DMS153 (cell line): Measurements from ENCODE around the gene CNKSR2.

ENCODE experiments used
- DNase-seq: peaks from one replicate; lab custom pipeline; 2025; lab: John Stamatoyannopoulos, UW

Gene CNKSR2

DNA sequence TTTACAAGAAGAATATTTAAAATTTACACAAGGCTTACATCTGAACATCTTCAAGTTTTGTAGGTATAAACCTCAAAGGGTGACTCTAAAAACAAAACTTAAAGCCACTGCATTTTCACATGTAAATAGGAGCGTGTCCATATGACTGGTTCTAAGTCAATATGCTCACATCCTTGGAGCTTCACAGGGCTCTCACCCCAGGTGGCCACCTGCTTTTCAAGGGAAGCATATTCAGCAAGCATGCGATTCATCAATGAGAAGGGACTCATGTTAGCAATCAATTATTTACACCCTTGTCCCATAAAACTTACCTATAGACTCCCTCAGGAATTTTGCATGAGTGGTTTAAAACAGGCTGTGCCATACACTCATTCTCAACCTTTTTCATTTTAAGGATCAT is 301.7 kb downstream of the CNKSR2 start:
- DNase-seq = no peak

DNA sequence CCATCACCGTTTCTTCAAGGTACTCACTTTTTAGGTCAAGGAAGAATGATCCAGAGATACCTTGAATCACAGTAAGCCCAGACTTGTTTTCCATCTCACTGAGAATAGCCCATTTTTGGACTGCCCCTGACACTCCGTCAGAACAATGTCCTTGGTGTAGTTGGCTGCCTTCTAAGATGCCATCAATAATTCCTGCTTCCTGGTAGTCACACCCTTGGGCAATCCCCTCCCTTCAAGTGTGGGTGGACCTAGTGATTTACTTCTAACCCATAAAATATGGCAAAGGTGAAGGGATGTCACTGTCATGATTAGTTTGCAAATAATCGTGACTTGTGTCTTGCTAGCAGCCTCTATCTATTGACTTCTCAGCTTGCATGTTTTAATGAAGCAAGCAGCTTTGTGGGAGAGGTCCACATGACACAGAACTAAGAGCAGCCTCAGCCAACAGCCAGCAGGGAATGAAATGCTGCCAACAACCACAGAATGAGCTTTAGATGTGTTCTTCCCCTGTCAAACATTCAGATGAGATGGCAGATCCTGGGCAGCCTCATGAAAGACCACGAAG is 303.9 kb downstream of the CNKSR2 start:
- DNase-seq = no peak

- no peak for DNase-seq
Measured at GRCh38 chrX:21683941-21684340, 309.7 kb downstream of the CNKSR2 start.

- DNase-seq = no peak
Measured at GRCh38 chrX:21691512-21692018, 317.3 kb downstream of the CNKSR2 start.

DNA sequence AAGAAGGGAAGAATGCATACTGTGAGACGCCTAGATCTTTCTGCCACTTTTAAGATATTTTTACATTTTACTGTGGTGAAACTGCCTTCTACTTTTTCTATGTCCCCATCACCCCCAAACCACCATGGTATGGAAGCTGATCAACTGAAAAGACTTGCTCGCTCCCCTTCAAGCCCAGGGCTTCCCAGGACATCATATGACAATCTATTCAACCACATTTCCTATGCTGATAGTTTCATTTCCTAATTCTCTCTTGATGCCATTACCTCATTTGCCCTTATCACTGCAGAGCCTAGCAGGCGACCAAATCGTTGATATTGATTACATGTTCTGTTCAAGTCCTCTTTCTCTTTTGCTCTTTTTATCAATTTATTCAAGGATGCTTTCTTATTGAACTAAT is 324.1 kb downstream of the CNKSR2 start:
- DNase-seq = no peak

GRCh38 chrX:21699136-21699535 is 324.9 kb downstream of the CNKSR2 start:
- no peak for DNase-seq

- DNase-seq = no peak
Measured at GRCh38 chrX:21700275-21700674, 326.1 kb downstream of the CNKSR2 start.

- no peak for DNase-seq
Measured at GRCh38 chrX:21700967-21701366, 326.7 kb downstream of the CNKSR2 start.

DNA sequence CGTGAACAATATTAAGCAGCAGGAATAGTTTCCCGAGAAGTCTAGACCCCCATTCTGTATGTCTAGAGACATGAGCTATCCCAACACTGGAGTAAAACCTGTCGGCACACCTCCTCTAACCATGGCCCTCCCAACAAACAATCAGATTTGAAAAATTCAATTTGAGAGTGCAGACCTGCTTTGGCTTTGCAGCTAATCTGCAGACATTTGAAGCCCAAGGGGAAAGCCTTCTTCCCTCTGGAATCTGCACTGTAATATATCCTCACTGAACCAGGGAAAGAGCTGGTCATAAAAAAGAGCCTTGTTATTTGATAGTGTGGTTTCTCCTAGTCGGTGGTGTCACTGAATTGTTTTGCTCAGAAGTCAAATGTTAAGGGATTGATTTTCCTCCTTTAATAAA is 328.5 kb downstream of the CNKSR2 start:
- DNase-seq = no peak
